GM18499 (cell line): ENCODE data around the gene EPHB1.
"Not testable (repeated sequence)": the region's sequence is repeated elsewhere in the genome, so short reads cannot be mapped to it uniquely, and the experiment has no call there.

Experiments
- ATAC-seq: cut with Tn5 transposase; IDR thresholded peaks from one replicate; pipeline ENCODE4 v1.9.1; 2021; ENCODE audit warnings: moderate number of reproducible peaks; ENCODE audit not compliant: insufficient read depth, unreplicated experiment

The EPHB1 gene

DNA sequence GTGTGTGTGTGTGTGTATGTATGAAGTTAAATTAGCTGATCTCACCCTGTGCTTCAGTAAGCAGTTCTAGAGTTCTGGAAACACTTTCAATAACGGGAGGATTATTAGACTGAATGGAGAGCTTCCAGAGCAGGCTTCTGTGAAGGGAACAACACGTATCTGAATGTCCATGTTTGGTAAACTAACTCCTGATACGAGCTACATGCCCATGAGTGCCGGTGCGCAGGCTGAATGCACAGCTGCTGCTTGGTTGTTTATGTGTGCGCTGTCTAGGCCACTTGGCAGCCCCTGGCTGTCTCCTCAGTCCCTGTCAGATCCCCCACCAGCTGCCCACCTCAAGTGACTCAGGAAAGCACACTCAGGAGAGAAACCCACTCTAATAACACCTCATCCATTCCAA lies 137.0 kb downstream of the EPHB1 start:
- ATAC-seq = no peak

DNA sequence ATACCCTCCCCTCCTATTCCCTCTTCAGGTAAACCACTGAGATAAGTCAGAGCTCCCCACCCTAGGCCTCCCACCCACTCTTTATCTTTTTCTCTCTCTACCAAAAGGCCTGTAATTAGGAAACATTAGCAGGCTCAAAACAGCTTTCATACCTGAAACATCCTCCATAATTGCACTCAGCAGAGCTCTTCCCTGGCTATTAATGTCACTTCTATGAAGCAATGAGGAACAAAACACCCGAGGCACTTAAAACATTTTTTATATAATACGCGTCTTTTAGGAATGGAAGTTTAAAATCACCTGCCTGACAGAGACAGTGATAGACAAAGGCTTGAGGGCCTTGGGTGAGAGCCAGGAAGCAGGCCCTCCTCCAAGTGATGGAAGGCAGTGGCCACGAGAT lies 138.9 kb downstream of the EPHB1 start:
- ATAC-seq = no peak

DNA sequence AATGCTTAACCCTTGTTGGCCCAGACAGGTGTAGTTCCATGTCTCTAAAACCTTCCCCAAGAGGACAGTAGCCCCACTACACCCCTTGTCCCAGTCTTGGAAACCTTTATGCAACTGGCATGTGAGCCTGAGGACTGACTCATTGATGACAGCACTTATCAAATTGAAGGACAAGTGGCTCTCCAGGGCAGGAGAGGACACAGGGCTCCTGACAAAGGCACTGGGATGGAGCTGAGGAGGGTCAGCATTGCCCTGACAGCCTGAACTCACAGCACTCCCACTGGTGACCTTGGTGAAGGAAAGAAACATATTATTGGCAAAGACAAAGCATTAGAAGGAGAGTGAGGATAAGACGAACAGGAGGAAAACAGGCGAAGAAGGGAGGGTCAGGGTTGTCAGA lies 139.9 kb downstream of the EPHB1 start:
- no peak for ATAC-seq

DNA sequence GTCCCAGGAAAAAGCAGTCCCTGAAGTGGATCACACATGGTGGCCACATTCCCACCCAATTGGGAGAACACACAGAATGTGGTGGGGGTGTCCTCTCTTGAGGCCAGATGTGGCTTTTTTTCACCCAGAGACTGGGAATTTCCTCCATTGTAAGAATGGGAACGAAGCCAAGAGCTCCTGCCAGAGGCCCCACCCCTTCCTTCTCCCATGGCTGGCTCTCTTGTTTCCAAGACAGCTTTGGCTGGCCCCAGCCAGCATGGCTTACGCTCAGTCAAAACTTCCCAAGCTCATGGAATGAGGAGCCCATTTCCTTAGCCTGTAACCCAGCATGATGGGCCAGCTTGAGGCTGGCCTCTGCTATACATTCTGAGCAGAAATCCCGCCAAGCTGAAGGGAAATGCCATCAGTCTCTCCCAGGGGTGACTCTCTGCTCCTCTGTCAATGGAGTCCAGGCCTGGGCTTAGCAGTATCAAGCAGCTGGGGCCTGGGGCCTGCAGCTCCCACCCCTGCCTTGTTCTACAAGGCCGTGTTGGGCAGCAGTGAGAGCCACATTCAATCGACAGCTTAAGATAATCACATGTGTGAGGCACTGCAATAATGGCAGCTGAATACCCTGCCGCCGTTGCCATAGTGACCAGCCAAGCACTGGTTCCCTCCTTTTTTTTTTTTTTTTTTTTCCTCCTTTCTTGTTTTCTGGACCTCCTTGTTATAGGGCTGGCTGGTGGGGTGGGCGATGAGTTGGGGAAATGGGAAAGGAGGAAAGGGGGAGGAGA lies 142.4 kb downstream of the EPHB1 start:
- ATAC-seq = no peak

DNA sequence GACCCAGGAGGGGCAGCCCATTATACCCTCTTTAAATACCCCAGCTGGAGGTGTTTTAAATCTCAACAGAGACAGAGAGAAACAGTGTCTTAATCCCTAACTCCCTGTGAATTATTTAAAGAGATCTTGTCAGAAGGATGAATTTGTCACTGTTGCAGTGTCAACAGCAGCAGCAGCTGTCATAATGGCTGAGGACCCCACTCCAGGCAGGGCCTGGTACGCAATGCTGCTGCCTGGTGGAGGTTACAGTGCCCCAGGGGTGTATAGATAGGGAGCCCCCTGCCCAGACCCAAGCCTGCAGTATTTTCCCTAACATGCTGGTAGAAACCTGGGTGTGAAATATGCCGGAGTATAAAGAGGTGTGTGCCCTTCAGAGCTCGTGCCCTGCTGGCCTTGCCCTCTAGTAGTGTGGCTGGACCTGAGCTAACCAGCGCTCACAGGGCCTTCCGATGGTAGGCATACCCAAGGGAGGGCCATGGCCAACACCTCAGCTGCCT lies 143.0 kb downstream of the EPHB1 start:
- no peak for ATAC-seq

DNA sequence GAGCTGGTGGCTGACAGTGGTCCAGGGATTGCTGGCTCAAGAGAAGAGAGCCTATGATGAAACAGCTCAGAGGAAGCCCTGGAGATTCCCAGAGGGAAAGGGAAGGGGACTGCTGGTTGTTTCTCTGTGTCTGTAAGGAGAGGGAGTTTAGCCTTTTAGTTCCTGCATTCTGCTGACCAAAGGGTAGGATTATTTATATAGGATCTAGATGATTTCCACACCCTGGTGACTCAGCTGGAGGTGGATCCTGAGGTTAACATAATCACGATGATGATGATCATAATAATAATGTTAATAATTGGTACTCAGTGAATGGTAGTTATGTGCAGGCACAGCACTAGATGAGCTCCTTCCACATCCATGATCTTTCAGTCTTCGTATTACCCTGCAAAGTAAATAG lies 144.9 kb downstream of the EPHB1 start:
- ATAC-seq = no peak

DNA sequence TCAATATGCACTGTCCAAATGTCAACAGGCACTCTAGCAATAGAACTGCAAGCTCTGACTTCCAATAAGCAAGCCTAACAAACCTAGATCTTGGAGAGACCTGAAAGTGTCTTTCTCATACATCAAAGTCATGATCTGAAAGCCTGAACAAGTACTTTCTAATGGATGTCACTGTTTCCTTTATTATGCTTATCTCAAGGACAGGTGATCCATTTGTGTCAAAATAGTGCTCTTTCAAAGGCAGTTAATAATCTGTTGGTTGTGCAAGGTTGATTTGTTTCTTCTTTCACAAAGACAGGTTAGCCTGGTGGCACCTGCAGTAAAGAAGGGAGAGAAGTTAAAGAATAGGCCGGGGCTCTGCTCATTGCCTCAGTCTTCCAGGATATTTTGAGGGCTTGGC lies 146.8 kb downstream of the EPHB1 start:
- ATAC-seq = no peak

DNA sequence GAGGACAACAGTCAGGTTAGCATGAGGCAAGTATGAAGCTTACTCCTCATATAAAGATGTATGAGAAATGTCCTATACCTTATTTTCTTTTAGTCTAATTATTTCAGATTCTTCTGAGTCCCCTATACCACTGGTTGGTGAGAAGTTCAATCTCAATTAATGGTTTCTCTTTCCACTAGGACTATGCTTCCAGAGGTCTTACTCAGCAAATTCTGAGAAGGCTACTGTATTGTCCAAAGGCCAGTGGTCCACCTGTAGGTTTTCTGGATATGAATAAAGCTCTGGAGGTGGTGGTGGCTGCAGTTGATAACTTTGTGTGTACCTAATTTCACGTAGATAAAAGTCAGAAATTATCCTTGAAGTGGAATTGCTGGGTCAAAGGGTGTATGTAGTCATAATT lies 149.4 kb downstream of the EPHB1 start:
- ATAC-seq = no peak

DNA sequence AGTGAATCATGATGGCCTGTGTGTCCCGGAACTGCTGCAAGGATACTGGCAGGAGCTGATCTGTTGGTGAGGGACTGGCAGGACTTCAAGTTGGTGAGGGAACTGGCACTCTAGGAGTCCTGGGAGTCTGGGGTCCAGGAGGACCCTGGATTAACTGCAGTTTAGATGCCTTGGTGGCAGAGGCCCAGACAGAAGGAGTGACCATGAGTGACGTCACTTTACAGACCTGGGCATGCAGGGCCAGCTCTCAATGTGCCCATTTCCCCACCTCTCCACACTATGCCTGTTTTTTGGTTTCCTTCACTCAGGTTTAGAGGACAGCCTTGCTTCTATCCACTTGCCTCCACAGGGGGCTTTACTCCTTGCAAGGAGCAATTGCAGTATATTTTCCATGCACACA lies 154.1 kb downstream of the EPHB1 start:
- ATAC-seq = no peak

DNA sequence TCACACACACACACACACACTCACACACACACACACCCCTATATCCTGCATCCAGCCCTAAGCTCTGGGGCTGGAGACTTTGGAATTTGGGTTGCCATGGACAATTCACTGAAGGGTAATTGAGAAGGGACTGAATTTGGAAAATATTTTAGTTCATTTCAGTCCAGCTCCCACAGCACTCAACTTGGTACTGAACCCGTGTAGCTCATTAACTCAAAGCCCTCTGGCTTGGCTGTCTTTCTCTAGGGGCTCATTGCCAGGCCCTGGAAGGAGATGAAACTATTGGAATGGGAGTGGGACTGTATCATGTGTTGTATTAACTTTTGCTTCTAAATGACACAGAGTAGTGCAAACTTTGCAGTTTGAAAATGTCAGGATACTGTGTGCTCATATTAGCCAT lies 157.3 kb downstream of the EPHB1 start:
- ATAC-seq = no peak

DNA sequence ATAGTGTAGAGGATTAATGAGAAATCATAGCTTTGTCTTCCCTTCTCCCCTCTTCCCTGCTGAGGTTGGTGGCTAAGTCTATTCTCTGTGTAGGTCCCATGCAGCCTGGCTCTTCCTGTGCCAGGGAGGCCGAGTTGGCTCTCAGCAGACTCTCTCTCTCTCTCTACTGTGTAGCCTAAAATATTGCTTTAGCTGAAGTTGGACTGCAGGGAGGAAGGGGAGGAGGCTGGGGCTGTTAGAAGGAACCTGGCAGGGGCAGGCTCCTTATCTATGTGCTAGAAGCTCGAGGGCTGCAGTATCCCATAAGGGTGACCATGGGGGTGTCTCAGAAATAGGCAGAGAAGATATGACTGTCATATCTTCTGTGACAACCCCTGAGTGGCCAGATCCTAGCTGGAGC lies 160.8 kb downstream of the EPHB1 start:
- ATAC-seq = no peak

DNA sequence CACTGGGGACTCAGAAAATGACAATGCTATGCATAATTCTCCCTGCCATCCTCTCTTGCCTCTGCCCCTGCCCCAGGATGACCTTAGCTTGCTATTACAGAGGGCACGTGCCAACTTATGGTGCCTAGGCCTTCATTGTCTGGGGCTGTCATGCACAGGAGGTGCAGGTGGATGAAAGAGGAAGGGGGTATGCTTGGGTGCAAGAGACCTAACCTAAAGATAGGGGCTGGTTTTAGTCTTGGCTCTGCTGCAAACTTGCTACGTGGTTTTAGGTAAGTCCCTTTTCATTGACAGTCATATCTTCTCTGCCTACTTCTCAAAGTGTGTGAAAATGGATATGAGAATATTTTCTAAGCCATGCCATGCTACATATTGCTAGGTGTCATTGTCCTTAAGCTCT lies 161.3 kb downstream of the EPHB1 start:
- no peak for ATAC-seq

DNA sequence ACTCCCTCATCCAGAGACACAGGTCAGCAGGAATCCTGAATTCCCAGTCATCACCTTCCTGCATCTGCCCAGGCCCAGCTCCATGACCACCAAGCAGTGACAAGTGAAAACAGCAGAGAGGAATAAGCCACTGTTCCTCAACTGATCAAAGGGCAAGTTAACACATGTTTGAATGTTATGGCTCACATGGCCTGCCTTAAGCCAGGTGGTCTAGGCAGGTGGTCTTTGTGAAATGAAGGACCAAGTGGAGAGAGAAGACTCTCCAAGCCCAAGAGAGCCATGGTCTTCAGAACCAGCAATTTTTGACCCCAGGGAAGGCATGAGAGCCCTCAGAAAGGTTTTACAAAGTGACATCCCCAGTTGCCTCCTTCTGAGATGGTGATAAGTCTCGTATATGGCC lies 161.8 kb downstream of the EPHB1 start:
- ATAC-seq = no peak

DNA sequence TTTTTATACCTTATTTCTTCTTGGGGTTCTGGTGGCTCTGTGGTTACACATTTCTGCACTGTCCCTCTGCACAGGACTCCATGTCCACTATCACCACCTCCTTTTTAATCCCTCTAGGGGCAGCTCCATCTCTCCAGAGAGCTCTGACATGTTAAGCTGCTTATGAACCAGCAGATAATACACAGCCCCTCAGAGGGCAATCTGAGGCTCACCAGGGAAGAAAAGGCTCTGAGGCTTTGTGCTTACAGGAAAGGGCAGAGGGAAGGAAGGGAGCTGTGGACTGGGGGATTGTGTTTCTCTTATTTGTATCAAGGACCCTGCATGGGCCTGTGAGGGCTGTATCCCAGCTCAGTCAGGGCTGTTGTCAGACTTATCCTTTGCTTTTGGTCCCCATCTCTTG lies 164.5 kb downstream of the EPHB1 start:
- ATAC-seq = no peak

DNA sequence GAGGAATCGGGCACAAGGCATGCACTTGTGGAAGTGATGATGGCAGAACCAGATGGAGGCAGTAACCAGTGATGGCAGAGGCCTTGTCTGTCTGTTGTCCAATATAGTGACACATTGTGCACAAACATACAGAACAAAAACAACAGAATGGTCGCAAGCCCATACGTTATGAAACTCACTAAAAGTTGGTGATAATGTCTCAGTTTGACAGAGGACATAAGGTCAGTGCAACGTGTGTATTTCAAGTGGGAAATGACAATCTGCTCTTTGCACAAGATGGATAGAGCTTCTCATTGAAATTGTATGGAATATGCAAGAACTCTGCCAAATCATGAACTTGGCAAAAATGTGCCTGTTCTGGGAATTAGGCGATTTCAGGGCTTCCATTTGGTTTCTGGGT lies 169.2 kb downstream of the EPHB1 start:
- no peak for ATAC-seq

DNA sequence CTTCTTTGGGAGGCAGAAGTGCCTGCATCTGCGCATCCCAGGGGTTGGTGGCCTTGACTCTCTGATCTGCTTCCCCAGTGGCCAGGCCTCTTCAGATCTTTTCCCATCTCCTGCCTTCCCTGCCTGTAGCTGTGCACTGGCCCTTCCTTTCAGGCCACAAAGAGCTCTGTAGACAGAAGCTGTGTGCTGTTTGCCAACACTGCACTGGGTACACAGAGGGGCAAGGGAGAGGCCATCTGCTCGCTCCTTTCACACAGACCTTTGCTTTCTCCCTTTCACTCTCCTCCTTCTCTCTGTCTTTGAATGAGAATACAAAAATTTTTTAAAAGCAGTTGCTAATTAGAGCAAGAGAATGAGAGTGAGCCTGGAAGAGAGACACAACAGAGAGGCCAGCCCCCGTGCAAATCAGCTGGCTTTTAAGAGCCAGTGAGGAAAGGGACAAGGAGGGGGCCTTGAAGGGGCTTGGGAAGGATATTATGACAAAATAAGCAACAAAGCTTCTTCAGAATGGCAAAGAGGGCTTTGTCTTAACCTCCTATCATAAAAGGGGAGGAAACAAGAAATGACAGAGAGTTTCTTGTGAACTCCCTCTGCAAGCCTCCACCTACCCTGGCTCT lies 170.9 kb downstream of the EPHB1 start:
- ATAC-seq = no peak

DNA sequence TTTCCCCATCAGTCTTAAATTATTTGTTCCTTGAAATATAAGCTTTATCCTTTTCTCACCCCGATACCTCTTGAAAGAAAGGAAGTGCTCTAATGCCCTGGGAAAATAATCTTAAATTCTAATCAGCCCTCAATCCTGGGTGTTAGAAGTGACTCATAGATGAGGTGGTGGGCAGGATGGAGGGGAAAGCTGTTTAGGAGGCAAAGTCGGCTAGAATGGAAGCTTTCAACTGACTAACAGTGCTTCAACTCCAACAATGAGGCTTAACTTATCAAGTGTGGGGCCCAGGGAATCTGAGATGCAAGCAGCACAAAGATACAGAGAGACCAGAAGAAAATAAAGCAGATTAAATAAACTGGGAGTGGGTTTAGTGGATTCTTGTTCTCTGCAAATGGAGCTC lies 175.8 kb downstream of the EPHB1 start:
- ATAC-seq = no peak

DNA sequence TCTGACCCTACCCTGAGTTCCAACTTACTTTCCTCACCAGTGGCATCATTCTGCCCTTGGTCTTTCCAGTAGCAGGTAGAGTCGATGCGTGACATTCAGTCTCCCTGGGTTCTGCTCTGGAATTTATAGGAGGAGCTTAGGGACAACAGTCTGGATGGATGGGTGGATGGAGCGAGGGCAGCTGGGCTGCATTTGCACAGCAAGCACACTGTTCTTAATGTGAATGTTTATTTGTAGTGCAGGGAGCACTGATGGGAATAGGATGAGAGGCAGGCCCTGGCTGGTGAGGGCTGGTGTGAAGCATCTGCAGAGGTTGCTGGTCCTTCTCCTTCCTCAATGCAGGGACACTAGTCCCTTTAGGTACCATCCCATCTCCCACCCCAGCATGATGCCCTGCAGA lies 176.2 kb downstream of the EPHB1 start:
- ATAC-seq = no peak

DNA sequence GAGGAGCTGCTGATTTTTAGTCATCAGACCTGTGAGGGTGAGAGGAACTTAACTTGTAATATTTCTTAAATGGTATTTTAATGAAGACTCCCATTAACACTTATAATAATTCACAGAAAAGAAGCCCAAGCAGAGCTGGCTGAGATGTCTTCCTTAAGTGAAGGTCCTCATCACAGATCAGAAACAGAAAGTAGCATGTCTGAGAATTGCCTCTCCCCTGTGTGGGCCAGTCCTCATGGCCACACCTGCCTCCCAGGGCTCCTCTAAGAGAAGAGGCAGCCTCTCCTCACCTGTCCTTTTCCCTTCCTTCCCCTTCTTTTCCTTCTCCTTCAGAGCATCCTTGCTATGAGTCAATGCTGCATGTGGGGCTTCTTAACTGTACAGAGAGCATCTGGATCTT lies 176.8 kb downstream of the EPHB1 start:
- not testable (repeated sequence) for ATAC-seq

DNA sequence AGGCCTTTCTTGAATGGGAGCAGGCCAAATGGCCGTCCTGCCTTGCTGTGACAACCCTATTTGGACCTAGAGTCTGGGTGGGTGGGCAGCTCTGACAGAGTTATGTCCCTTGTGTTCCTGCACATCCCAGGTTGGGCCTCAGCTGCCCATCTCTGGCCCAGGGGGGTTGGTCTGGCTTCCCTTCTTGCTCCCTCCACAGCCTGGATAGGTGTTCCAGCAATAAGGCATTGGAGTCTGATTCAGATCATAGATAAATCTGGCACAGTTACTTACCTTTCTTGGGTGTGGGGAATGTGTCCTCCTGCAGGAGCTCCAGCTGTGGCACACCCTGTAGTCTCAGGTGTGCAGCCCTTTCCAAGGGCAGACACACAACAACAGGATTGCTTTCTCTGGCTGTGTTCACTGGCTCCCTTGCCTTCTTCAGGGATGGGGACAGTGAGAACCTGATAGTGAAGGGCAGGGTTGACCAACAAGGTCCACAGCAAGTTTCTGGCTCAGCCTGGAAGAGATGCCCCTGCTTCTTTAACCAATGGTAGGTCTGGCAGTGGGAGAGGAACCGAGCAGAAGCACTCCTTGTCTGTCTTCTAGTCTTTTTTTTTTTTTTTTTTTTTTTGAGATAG lies 177.9 kb downstream of the EPHB1 start:
- ATAC-seq = no peak

DNA sequence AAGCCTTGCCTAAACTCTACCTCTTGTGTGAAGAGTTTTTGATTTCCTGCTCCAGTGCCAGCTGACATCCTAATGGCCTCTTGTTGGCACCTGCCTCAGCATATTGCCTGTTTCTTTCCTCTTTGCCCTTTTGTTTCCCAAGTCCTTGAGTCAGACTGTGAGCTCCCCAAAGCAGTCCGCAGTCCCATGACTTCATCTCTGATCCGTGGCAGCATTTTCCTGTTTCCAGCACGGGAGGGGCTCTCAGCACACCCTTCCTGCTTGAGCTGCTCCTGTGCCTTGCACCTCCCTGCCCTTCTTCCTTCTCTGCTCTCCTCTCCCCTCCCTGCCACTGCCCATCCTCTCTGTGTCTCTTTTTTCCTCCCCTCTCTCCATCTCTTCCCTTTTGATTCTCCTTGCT lies 179.6 kb downstream of the EPHB1 start:
- ATAC-seq = no peak

DNA sequence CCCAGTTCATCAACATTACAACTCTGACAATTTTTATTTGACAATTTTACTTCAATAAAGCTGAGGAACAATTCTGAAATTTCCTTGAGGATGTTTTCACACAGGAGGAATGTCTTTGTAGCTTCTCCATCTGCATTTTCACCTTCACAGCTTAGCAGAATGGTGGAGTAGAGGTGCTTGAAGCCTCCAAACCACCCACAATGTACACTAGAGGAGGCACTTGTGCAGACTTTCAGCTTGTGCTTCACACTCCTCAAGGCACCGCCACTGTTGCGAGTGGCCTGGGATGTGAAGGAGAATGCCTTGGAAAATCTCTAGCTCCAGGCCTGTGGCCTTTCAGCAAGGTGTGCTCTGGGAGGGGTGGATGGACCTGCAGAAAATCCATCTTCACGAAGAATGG lies 181.9 kb downstream of the EPHB1 start:
- ATAC-seq = no peak
